ENCODE data around the gene ZRANB2.

GRCh38 chr1:71094913-71095312, 14.1 kb upstream of the ZRANB2 start:
- TF ChIP-seq POLR2A (IDR thresholded peaks at IDR 0.05; ENCODE audit: extremely low read depth, insufficient read length), result no peak
- TF ChIP-seq, protein P1, sequence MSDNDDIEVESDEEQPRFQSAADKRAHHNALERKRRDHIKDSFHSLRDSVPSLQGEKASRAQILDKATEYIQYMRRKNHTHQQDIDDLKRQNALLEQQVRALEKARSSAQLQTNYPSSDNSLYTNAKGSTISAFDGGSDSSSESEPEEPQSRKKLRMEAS (IDR thresholded peaks at IDR 0.05; ENCODE audit: low read depth, low read length), result no peak
- no peak for TF ChIP-seq MYC (IDR thresholded peaks at IDR 0.05; ENCODE audit: low read depth, low read length)
- TF ChIP-seq CTCF (IDR thresholded peaks at IDR 0.05; ENCODE audit: low read depth, low read length), result no peak

Data from NB4 (cell line).